HepG2 (cell line): ENCODE results near the gene ITIH2. TPM values are rescaled to one million over a fixed set of nuclear protein-coding genes. Genes with fewer than 3 reads are reported as not detected.

Experiments used
- AHR ChIP-seq: IDR thresholded peaks from 2 replicates; pipeline ENCODE4 v1.6.1; 2018; ENCODE audit warnings: missing genetic modification reagents, missing compliant biosample characterization
- ARNT2 ChIP-seq: sonication (generic); formaldehyde crosslinking; IDR thresholded peaks from 2 replicates; pipeline ENCODE4 v1.8.0; 2022; ENCODE audit warnings: mild to moderate bottlenecking, low read depth, missing genetic modification reagents, moderate library complexity
- BRD4 ChIP-seq: sonication (generic); formaldehyde crosslinking; IDR thresholded peaks from 2 replicates; pipeline ENCODE4 v1.4.0; 2020; ENCODE audit warnings: missing genetic modification reagents
- ETV5 ChIP-seq: IDR thresholded peaks from 2 replicates; pipeline ENCODE4 v1.6.1; 2018; ENCODE audit warnings: missing biosample characterization, missing genetic modification reagents, inconsistent platforms, borderline replicate concordance
- FOXM1 ChIP-seq: sonication (generic); formaldehyde crosslinking; IDR thresholded peaks from 2 replicates; pipeline ENCODE4 v1.5.0; 2020; ENCODE audit warnings: missing genetic modification reagents
- FOXO1 ChIP-seq: sonication (generic); formaldehyde crosslinking; IDR thresholded peaks from 2 replicates; pipeline ENCODE4 v1.4.0; 2020; ENCODE audit warnings: missing genetic modification reagents
- GTF2F1 ChIP-seq: fragments of 150-350 bp; IDR thresholded peaks from 2 replicates; pipeline ENCODE4 v1.6.1; 2014; ENCODE audit warnings: low read length
- IRF9 ChIP-seq: sonication (generic); formaldehyde crosslinking; IDR thresholded peaks from 2 replicates; pipeline ENCODE4 v1.8.0; 2022; ENCODE audit warnings: missing genetic modification reagents, mild to moderate bottlenecking, borderline replicate concordance
- IRX3 ChIP-seq: sonication (generic); formaldehyde crosslinking; IDR thresholded peaks from 2 replicates; pipeline ENCODE4 v1.8.1; 2023; ENCODE audit warnings: mild to moderate bottlenecking, low read depth, missing genetic modification reagents, borderline replicate concordance
- MIXL1 ChIP-seq: IDR thresholded peaks from 2 replicates; pipeline ENCODE4 v1.6.1; 2016
- NFKB2 ChIP-seq: sonication (generic); formaldehyde crosslinking; IDR thresholded peaks from 2 replicates; pipeline ENCODE4 v1.4.0; 2020; ENCODE audit warnings: missing genetic modification reagents, borderline replicate concordance
- RFX1 ChIP-seq: fragments of 450-650 bp; IDR thresholded peaks from 2 replicates; pipeline ENCODE4 v1.6.1; 2017
- RNF2 ChIP-seq: fragments of 450-650 bp; conservative IDR thresholded peaks from 2 replicates; pipeline ENCODE4 v1.6.1; 2016; ENCODE audit warnings: low read depth
- SAP130 ChIP-seq: IDR thresholded peaks from 2 replicates; pipeline ENCODE4 v1.6.1; 2016; ENCODE audit warnings: low read depth
- ZBTB3 ChIP-seq: sonication (generic); formaldehyde crosslinking; IDR thresholded peaks from 2 replicates; pipeline ENCODE4 v1.4.0; 2020; ENCODE audit warnings: low read depth, mild to moderate bottlenecking, moderate library complexity, missing genetic modification reagents, borderline replicate concordance
- ZBTB38 ChIP-seq: sonication (generic); formaldehyde crosslinking; IDR thresholded peaks from 2 replicates; pipeline ENCODE4 v1.5.1; 2020; ENCODE audit warnings: mild to moderate bottlenecking, missing genetic modification reagents
- ZMAT3 ChIP-seq: sonication (generic); formaldehyde crosslinking; conservative IDR thresholded peaks from 2 replicates; pipeline ENCODE4 v1.7.0; 2021; ENCODE audit warnings: missing genetic modification reagents
- ZNF333 ChIP-seq: sonication (generic); formaldehyde crosslinking; IDR thresholded peaks from 2 replicates; pipeline ENCODE4 v1.4.0; 2020; ENCODE audit warnings: mild to moderate bottlenecking, missing genetic modification reagents, borderline replicate concordance
- ZNF34 ChIP-seq: sonication (generic); formaldehyde crosslinking; IDR thresholded peaks from 2 replicates; pipeline ENCODE4 v1.4.0; 2020; ENCODE audit warnings: mild to moderate bottlenecking, missing genetic modification reagents, borderline replicate concordance
- ZNF547 ChIP-seq: sonication (generic); formaldehyde crosslinking; IDR thresholded peaks from 2 replicates; pipeline ENCODE4 v1.5.1; 2020; ENCODE audit warnings: mild to moderate bottlenecking, missing genetic modification reagents
- ZNF747 ChIP-seq: sonication (generic); formaldehyde crosslinking; IDR thresholded peaks from 2 replicates; pipeline ENCODE4 v1.8.1; 2023; ENCODE audit warnings: missing genetic modification reagents, mild to moderate bottlenecking, borderline replicate concordance
- polyA plus RNA-seq, 8 experiments: library from polyadenylated mRNA; depleted of rRNA in 3 of 8; stranded (reverse) in 7 of 8; unstranded in 1 of 8; fragments of >200 nt; fragmentation: Illumina TruSeq in 4 of 8; extraction: Trizol in 4 of 8; gene quantifications; 2 replicates each; pipeline versions ENCODE4 v1.2.1 to v1.2.3, GENCODE V29; 2011 to 2016; ENCODE audit warnings: low read depth in 4 of 8, missing spikeins in 1 of 8, mixed read lengths in 1 of 8; ENCODE audit not compliant: insufficient read depth in 1 of 8
- total RNA-seq, 5 experiments: library from RNA; depleted of rRNA; stranded (reverse); fragments of >200 nt; fragmentation: Illumina TruSeq; extraction: Trizol; gene quantifications; 2 replicates each; pipeline ENCODE4 v1.2.3, GENCODE V29; 2016; ENCODE audit warnings: low read depth in 1 of 5
- TF ChIP-seq, protein P1 (sequence below): IDR thresholded peaks from 2 replicates; pipeline ENCODE4 v1.6.1; 2016; ENCODE audit warnings: control low read depth
- TF ChIP-seq, protein P2 (sequence below): sonication (generic); formaldehyde crosslinking; conservative IDR thresholded peaks from 2 replicates; pipeline ENCODE4 v1.8.1; 2023; ENCODE audit warnings: missing genetic modification reagents
- TF ChIP-seq, protein P3 (sequence below): sonication (generic); formaldehyde crosslinking; IDR thresholded peaks from 2 replicates; pipeline ENCODE4 v1.5.1; 2020; ENCODE audit warnings: mild to moderate bottlenecking, missing genetic modification reagents, borderline replicate concordance

Gene ITIH2
- total and polyA plus RNA-seq, 2 of the 13 experiments (the other 11 are each of a cell fraction or from before 2014, with no cell fraction given): 1,197 to 1,427 TPM

DNA sequence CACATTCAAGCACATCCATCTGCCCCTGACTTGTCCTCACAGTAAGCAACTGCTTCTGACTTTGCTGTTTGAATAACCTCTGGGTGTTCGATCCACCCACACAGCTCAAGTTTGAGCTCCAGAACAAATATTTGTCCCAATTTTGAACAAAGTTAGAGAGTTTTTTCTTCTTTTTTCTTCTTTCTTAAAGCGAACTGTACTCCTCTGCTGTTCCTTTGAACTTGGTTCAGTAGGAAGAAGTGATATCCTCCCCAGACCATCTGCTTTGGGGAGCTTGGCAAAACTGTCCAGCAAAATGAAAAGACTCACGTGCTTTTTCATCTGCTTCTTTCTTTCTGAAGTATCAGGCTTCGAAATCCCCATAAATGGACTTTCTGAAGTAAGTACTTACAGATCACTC is at the start of gene ITIH2 (continued):
- TF ChIP-seq AHR (CRISPR knock-in tag) (no peak), IRX3 (no peak), ZBTB3 (CRISPR knock-in tag) (no peak), RFX1 (no peak), ZNF333 (CRISPR knock-in tag) (no peak), ZNF34 (CRISPR knock-in tag) (no peak), ARNT2 (CRISPR knock-in tag) (no peak), ZNF747 (CRISPR knock-in tag) (no peak; the same call in 1 of the 2 replicates), SAP130 (CRISPR knock-in tag) (peak; percentile 64), ZBTB38 (CRISPR knock-in tag) (no peak), FOXO1 (CRISPR knock-in tag) (0 out of 2 replicates have a peak, but pooled peaks have one; percentile 35), FOXM1 (no peak), ZNF547 (no peak), ETV5 (CRISPR knock-in tag) (peak; percentile 52; the same call in 1 of the 2 replicates), GTF2F1 (no peak), BRD4 (CRISPR knock-in tag) (no peak), IRF9 (CRISPR knock-in tag) (no peak), RNF2 (no peak), MIXL1 (CRISPR knock-in tag) (peak; percentile 44; the same call in 1 of the 2 replicates), NFKB2 (CRISPR knock-in tag) (no peak), ZMAT3 (no peak)
- TF ChIP-seq, protein P1, sequence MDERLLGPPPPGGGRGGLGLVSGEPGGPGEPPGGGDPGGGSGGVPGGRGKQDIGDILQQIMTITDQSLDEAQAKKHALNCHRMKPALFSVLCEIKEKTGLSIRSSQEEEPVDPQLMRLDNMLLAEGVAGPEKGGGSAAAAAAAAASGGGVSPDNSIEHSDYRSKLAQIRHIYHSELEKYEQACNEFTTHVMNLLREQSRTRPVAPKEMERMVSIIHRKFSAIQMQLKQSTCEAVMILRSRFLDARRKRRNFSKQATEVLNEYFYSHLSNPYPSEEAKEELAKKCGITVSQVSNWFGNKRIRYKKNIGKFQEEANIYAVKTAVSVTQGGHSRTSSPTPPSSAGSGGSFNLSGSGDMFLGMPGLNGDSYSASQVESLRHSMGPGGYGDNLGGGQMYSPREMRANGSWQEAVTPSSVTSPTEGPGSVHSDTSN: no peak
- TF ChIP-seq, protein P2, sequence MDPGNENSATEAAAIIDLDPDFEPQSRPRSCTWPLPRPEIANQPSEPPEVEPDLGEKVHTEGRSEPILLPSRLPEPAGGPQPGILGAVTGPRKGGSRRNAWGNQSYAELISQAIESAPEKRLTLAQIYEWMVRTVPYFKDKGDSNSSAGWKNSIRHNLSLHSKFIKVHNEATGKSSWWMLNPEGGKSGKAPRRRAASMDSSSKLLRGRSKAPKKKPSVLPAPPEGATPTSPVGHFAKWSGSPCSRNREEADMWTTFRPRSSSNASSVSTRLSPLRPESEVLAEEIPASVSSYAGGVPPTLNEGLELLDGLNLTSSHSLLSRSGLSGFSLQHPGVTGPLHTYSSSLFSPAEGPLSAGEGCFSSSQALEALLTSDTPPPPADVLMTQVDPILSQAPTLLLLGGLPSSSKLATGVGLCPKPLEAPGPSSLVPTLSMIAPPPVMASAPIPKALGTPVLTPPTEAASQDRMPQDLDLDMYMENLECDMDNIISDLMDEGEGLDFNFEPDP (CRISPR knock-in tag): no peak
- TF ChIP-seq, protein P3, sequence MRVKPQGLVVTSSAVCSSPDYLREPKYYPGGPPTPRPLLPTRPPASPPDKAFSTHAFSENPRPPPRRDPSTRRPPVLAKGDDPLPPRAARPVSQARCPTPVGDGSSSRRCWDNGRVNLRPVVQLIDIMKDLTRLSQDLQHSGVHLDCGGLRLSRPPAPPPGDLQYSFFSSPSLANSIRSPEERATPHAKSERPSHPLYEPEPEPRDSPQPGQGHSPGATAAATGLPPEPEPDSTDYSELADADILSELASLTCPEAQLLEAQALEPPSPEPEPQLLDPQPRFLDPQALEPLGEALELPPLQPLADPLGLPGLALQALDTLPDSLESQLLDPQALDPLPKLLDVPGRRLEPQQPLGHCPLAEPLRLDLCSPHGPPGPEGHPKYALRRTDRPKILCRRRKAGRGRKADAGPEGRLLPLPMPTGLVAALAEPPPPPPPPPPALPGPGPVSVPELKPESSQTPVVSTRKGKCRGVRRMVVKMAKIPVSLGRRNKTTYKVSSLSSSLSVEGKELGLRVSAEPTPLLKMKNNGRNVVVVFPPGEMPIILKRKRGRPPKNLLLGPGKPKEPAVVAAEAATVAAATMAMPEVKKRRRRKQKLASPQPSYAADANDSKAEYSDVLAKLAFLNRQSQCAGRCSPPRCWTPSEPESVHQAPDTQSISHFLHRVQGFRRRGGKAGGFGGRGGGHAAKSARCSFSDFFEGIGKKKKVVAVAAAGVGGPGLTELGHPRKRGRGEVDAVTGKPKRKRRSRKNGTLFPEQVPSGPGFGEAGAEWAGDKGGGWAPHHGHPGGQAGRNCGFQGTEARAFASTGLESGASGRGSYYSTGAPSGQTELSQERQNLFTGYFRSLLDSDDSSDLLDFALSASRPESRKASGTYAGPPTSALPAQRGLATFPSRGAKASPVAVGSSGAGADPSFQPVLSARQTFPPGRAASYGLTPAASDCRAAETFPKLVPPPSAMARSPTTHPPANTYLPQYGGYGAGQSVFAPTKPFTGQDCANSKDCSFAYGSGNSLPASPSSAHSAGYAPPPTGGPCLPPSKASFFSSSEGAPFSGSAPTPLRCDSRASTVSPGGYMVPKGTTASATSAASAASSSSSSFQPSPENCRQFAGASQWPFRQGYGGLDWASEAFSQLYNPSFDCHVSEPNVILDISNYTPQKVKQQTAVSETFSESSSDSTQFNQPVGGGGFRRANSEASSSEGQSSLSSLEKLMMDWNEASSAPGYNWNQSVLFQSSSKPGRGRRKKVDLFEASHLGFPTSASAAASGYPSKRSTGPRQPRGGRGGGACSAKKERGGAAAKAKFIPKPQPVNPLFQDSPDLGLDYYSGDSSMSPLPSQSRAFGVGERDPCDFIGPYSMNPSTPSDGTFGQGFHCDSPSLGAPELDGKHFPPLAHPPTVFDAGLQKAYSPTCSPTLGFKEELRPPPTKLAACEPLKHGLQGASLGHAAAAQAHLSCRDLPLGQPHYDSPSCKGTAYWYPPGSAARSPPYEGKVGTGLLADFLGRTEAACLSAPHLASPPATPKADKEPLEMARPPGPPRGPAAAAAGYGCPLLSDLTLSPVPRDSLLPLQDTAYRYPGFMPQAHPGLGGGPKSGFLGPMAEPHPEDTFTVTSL (CRISPR knock-in tag): peak; percentile 68; the same call in 1 of the 2 replicates
